ENCODE data around the gene DAZAP1. TPM values are rescaled to one million over a fixed set of nuclear protein-coding genes. Genes with fewer than 3 reads are reported as not detected.

DAZAP1 gene
- total and polyA plus RNA-seq, 5 experiments from 2014 or later, result 5.9 to 166 (median 8.5) TPM

DNA sequence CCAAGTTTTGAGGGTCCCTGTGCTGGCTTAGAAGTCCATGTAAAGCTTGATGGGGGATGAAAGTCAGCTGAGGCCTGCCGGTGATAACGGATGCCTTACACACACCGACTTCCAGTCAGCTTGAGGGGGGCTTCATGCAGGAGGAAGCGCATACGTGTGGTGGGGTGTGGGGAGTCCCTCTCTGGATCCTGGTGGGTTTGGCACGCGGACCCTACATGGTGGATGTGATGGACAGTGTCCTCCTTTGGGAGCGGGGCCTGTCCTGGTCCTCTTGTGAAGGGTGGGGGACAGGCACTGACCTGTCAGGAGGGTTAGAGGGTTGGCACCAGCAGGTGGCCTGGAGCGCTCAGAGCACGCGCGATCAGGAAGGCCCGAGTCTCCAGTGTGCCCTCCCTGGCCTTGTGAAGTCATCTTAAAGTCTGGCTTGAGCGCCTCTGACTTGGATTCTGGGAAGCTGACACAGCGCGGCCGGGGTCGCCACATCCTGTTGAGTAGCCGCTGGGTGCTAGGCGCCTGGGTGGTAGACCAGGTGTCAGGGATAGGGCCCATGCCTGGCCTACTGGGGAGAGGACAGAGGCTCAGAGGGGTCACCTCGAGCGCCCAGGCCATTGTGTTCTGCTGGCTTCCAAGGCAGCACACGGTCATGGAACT, 2.9 kb downstream of the DAZAP1 start:
- H3K9me3 Mint-ChIP-seq, result no peaks in the 10 kb centered on the region
- peaks cover 0 to 42% (median 0%) of the 10 kb centered on the region in 3 donors for H3K36me3 Mint-ChIP-seq
- H3K27ac Mint-ChIP-seq, result peak overlapping the region; percentile 60 to 98 (median 90)
- H3K4me1 Mint-ChIP-seq, result peaks cover 34 to 68% (median 67%) of the 10 kb centered on the region in 4 donors
- no peaks in the 10 kb centered on the region for H3K27me3 Mint-ChIP-seq
- DNase-seq (no peak), ATAC-seq (no peak)
- POLR2A ChIA-PET, result interaction anchor here (0.5 to 2.5 kb wide), 9 partner anchors 8 to 141 kb away, joined by 3 to 16 read pairs (median 4); partner anchors contain the start of genes CIRBP, FAM174C and REEP6
- peak overlapping the region; percentile 74 to 97 (median 93) for H3K4me3 Mint-ChIP-seq

DNA sequence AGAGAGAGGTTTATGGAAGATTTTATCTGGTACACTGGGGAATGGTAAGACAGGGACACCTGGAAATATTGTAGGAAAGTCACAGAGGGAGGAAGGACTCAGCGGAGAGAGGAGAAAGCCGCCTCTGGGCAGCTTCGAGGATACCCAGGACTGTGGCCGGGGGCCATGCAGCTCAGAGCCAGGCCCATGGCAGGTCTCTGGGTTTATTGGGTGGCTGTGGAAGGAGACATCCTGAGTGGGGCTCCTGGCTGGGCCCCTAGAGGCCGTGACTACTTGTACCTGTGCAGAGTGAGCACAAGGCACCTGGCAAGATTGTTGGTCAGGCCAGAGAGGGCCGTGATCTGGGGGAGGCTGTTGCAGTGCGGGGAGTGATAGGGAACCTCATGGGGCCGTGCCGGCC, 3.4 kb downstream of the DAZAP1 start:
- no peaks in the 10 kb centered on the region for H3K27me3 Mint-ChIP-seq
- no peaks in the 10 kb centered on the region for H3K9me3 Mint-ChIP-seq
- DNase-seq (no peak), ATAC-seq (no peak)
- H3K4me1 Mint-ChIP-seq, result peaks cover 36 to 73% (median 71%) of the 10 kb centered on the region in 4 donors
- H3K27ac Mint-ChIP-seq, result peak overlapping the region; percentile 60 to 98 (median 90)
- POLR2A ChIA-PET, result interaction anchor here (1.4 kb wide), 1 partner anchor 136 kb away, joined by 3 read pairs; the partner anchor contains the start of gene FAM174C
- H3K36me3 Mint-ChIP-seq, result peaks cover 0 to 46% (median 1%) of the 10 kb centered on the region in 3 donors
- H3K4me3 Mint-ChIP-seq, result peak overlapping the region; percentile 74 to 97 (median 93)

- H3K27me3 Mint-ChIP-seq, result no peaks in the 10 kb centered on the region
- DNase-seq (peak in 6 of 10 donors; percentile 15 to 50 (median 42)), ATAC-seq (no peak)
- H3K4me3 Mint-ChIP-seq, result peak overlapping the region; percentile 74 to 97 (median 93)
- peaks cover 0 to 51% (median 2%) of the 10 kb centered on the region in 3 donors for H3K36me3 Mint-ChIP-seq
- H3K4me1 Mint-ChIP-seq, result peaks cover 39 to 77% (median 75%) of the 10 kb centered on the region in 4 donors
- POLR2A ChIA-PET, result interaction anchor here (1.4 to 1.6 kb wide), 2 partner anchors 22 to 136 kb away, joined by 3 read pairs; partner anchors contain the start of gene FAM174C
- peak overlapping the region; percentile 76 to 98 (median 90) for H3K27ac Mint-ChIP-seq
- H3K9me3 Mint-ChIP-seq, result no peaks in the 10 kb centered on the region
These were observed 4.1 kb downstream of the DAZAP1 start for GRCh38 chr19:1411255-1412191.

GRCh38 chr19:1412323-1412923, 5.0 kb downstream of the DAZAP1 start:
- DNase-seq, result no peak
- POLR2A ChIA-PET, result interaction anchor here (0.8 to 1.6 kb wide), 5 partner anchors 21 to 534 kb away, joined by 3 to 4 read pairs (median 3); partner anchors contain the start of genes CIRBP and FAM174C

GRCh38 chr19:1412995-1413800, 5.8 kb downstream of the DAZAP1 start:
- Mint-ChIP-seq H3K4me3 (peak overlapping the region in 8 of 10 donors; percentile 9 to 52 (median 30)), H3K36me3 (peaks cover 0 to 62% (median 2%) of the 10 kb centered on the region in 3 donors), H3K27ac (peak overlapping the region in 9 of 10 donors; percentile 9 to 68 (median 53)), H3K4me1 (peaks cover 42 to 89% (median 83%) of the 10 kb centered on the region in 4 donors), H3K9me3 (no peaks in the 10 kb centered on the region), H3K27me3 (no peaks in the 10 kb centered on the region)
- POLR2A ChIA-PET, result interaction anchor here (0.8 to 1.6 kb wide), 4 partner anchors 20 to 533 kb away, joined by 3 to 4 read pairs (median 3); partner anchors contain the start of gene CIRBP
- DNase-seq, result no peak
- no peak for ATAC-seq

More at GRCh38 chr19:1412323-1412923, 5.0 kb downstream of the DAZAP1 start:
- Mint-ChIP-seq H3K9me3 (no peaks in the 10 kb centered on the region), H3K36me3 (peaks cover 0 to 54% (median 2%) of the 10 kb centered on the region in 3 donors), H3K27me3 (no peaks in the 10 kb centered on the region), H3K27ac (peak overlapping the region in 7 of 10 donors; percentile 70 to 98 (median 91)), H3K4me3 (peak overlapping the region in 7 of 10 donors; percentile 72 to 97 (median 90)), H3K4me1 (peaks cover 40 to 83% (median 79%) of the 10 kb centered on the region in 4 donors)
- ATAC-seq, result no peak

- peak overlapping the region; percentile 27 to 93 (median 76) for H3K27ac Mint-ChIP-seq
- peaks cover 0 to 70% (median 9%) of the 10 kb centered on the region in 3 donors for H3K36me3 Mint-ChIP-seq
- DNase-seq (no peak), ATAC-seq (no peak)
- H3K4me1 Mint-ChIP-seq, result peaks cover 23 to 66% (median 57%) of the 10 kb centered on the region in 4 donors
- POLR2A ChIA-PET, result interaction anchor here (1.4 kb wide), 1 partner anchor 14 kb away, joined by 3 read pairs; no protein-coding TSS in a partner anchor
- H3K4me3 Mint-ChIP-seq, result peak overlapping the region in 8 of 10 donors; percentile 24 to 77 (median 50)
- no peaks in the 10 kb centered on the region for H3K27me3 Mint-ChIP-seq
- H3K9me3 Mint-ChIP-seq, result no peaks in the 10 kb centered on the region
These were observed 8.8 kb downstream of the DAZAP1 start for GRCh38 chr19:1416014-1416841.

GRCh38 chr19:1417145-1417544, 9.8 kb downstream of the DAZAP1 start:
- H3K4me3 Mint-ChIP-seq, result peak overlapping the region in 3 of 10 donors; percentile 15 to 45 (median 39)
- no peaks in the 10 kb centered on the region for H3K9me3 Mint-ChIP-seq
- no peaks in the 10 kb centered on the region for H3K27me3 Mint-ChIP-seq
- POLR2A ChIA-PET, result interaction anchor here (1.4 to 2.1 kb wide), 3 partner anchors 8 to 15 kb away, joined by 3 to 6 read pairs (median 3); no protein-coding TSS in a partner anchor
- peaks cover 17 to 57% (median 47%) of the 10 kb centered on the region in 4 donors for H3K4me1 Mint-ChIP-seq
- peak overlapping the region in 9 of 10 donors; percentile 14 to 95 (median 57) for H3K27ac Mint-ChIP-seq
- ATAC-seq (no peak), DNase-seq (no peak)
- peaks cover 0 to 71% (median 9%) of the 10 kb centered on the region in 3 donors for H3K36me3 Mint-ChIP-seq

DNA sequence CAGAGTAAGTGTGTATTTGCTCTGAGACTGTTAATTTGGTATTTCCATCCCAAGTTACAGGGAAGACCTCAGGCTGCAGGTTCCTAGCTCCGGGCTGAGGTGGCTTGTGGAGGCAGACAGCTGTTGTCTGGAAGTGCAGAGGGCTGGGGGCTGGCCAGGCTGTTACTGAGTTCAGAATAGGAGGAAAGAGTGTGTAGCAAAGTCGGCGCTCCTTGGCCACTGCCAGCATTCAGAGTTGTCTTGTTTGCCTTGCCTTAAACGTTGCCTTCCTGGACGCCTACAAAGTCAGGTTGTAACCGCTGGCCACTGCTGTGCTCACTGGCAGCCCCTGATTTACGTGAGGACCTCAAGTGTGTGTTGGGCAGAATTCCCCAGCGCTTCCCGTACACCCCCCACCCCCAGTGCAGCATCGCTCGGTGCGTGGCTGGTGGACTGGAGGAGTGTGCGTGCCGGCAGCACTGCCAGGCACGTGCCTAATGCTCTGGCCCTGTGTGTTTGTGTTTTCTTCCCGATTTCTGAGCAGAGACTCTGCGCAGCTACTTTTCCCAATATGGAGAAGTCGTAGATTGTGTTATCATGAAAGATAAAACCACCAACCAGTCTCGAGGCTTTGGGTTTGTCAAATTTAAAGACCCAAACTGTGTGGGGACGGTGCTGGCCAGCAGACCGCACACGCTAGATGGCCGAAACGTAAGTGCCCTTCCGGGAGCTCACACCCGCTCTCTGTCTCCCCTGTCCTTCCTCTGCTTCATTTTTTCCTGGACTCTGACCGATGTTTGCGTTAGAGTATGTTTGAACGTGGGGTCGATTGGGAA, 10.5 kb downstream of the DAZAP1 start:
- peak overlapping the region in 2 of 10 donors; percentile 15 to 39 for H3K4me3 Mint-ChIP-seq
- no peak for ATAC-seq
- no peaks in the 10 kb centered on the region for H3K9me3 Mint-ChIP-seq
- H3K4me1 Mint-ChIP-seq, result peaks cover 16 to 50% (median 42%) of the 10 kb centered on the region in 4 donors
- POLR2A ChIA-PET, result interaction anchor here (1.4 to 2.1 kb wide), 2 partner anchors 9 kb away, joined by 3 to 6 read pairs; no protein-coding TSS in a partner anchor
- no peak for DNase-seq
- peak overlapping the region in 5 of 10 donors; percentile 18 to 95 (median 74) for H3K27ac Mint-ChIP-seq
- peaks cover 0 to 73% (median 12%) of the 10 kb centered on the region in 3 donors for H3K36me3 Mint-ChIP-seq
- no peaks in the 10 kb centered on the region for H3K27me3 Mint-ChIP-seq

DNA sequence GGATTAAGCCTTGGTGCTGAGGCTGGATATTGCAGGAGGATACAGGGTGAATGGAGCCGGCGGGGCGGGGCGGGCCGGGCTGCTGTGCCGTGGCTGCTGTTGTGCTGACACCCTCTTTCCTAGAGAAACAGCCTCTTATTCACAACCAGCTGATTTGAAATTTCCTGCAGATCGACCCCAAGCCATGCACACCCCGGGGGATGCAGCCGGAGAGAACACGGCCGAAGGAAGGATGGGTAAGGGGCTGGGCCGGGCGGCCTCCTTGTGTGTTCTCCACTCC, 11.1 kb downstream of the DAZAP1 start:
- no peak for ATAC-seq
- no peaks in the 10 kb centered on the region for H3K27me3 Mint-ChIP-seq
- POLR2A ChIA-PET, result interaction anchor here (1.4 to 2.1 kb wide), 2 partner anchors 9 kb away, joined by 3 to 6 read pairs; no protein-coding TSS in a partner anchor
- peaks cover 16 to 45% (median 37%) of the 10 kb centered on the region in 4 donors for H3K4me1 Mint-ChIP-seq
- no peak for DNase-seq
- no peak overlapping the region for H3K27ac Mint-ChIP-seq
- H3K4me3 Mint-ChIP-seq, result no peak overlapping the region
- H3K36me3 Mint-ChIP-seq, result peaks cover 0 to 73% (median 12%) of the 10 kb centered on the region in 3 donors
- no peaks in the 10 kb centered on the region for H3K9me3 Mint-ChIP-seq
